Right renal pelvis (tissue), 4 donors: ENCODE measurements around the gene KLHL35. TPM values are rescaled to one million over a fixed set of nuclear protein-coding genes. Genes with fewer than 3 reads are reported as not detected.
"Not testable (repeated sequence)": the region's sequence is repeated elsewhere in the genome, so short reads cannot be mapped to it uniquely, and the experiment has no call there.

ENCODE experiments used
- DNase-seq, 4 donors: peaks; one replicate each; pipeline ENCODE4 v3.0.0-alpha.2; 2013; ENCODE audit warnings: low read depth in 4 of 4, low spot score in 3 of 4, missing footprints in 1 of 4
- polyA plus RNA-seq, 4 donors: library from polyadenylated mRNA; unstranded; fragments of 120-200 nt; gene quantifications; one replicate each; pipeline ENCODE4 v1.2.1, GENCODE V29; 2013; ENCODE audit not compliant: insufficient read length in 4 of 4

The KLHL35 gene
- polyA plus RNA-seq, 4 donors = 0.32 to 0.74 (median 0.40) TPM

DNA sequence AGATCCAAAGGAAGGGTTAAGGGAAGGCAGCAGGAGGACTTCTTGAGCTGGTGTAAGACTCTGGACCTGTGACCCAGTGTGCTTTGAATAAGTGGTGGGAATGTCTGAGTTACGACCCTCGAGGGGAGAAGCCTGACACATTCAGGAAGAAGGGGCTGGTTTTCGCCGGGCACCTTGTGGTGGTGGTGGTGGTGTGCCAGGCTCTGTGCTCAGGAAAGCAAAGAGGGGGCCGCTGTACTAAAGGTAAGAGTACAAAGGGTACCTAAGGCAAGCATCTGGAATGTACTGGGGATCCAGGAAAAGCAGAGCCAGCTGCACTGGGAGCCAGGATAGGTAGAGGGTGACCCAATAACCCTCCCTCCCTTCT, 6.3 kb downstream of the KLHL35 start:
- no peak for DNase-seq

DNA sequence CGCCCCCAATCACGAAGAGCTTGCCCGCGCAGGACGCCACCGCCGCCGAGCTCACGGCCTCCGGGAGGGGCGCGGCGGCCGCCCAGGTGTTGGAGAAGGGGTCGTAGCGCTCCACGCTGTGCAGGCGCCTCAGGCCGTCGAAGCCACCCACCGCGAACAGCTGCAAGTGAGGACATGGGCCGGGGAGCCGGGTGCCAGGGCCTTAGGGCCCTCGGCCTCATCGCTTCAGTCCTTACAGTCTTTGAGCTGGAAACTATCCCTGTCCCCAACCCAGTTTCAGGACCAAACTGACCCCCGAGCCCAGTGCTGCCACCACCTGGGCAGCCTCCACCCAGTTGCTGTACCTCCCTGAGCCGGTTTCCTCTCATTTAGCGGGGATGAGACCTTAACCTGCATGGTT, 7.6 kb downstream of the KLHL35 start:
- no peak for DNase-seq

GRCh38 chr11:75424396-75424795, 8.6 kb downstream of the KLHL35 start:
- no peak for DNase-seq

GRCh38 chr11:75423721-75424120, 9.3 kb downstream of the KLHL35 start:
- no peak for DNase-seq

GRCh38 chr11:75422248-75423231, 10.5 kb downstream of the KLHL35 start:
- no peak for DNase-seq

DNA sequence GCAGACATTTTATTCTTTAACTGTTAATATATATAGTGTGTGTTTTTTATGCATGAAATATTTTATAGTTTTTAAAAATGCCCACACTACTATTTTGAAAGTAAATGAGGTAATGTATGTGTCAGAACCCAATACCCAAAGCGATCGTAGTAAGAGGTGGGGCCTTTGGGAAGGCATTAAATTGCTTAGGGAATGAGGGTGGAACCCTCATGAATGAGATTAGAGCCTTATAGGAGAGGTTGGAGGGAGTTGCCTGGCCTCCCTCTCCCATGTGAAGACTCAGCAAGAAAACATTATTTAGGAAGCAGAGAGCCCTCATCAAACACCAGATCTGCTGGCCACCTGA, 11.1 kb downstream of the KLHL35 start:
- no peak for DNase-seq

DNA sequence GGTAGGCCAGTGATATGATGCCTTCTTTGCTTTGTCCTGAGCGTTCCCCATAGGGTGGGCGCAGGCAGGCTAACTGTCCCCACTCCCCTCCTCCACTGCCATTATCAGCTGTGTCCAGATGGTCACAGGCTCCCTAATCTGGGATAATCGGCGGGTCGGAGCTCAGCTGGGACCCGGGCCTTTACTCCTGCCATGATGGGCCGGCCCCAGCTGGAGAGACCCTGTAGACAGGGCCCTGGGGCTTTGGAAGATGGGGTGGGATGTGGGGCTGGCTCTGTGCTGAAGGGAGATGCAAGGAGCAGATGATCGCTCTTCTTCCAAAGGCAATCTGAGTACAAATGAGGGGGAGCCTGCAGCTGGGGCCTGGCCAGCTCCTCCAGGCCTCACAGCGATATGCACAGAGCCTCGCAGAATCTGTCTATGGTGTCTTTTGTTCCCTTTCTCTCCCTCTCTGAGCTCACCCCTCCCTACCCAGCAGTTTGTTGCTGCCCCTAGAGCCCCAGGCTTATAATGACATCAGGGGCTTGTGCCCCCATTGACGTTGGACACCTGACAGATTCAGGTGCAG, 11.9 kb downstream of the KLHL35 start:
- DNase-seq = no peak

GRCh38 chr11:75420224-75421034, 12.6 kb downstream of the KLHL35 start:
- DNase-seq = no peak

DNA sequence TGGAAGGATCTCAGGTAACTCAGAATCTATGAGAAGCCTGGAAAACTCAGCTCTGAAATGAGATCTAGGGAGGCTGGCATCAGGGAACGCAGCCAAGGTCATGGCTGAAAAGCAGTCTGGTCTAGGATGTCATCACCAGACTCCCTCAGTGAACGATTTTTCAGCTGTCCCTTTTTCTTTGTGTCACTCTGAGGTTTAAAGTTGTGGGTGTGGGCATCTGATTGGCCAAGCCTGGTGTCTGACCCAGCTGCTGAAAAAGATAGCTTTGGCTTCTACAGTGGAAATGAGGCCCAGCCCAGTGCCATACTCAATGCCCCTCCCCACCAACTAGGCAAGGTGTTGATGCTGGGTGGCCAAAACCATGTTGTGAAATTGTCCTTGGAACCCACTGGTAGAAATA, 19.1 kb downstream of the KLHL35 start:
- no peak for DNase-seq

DNA sequence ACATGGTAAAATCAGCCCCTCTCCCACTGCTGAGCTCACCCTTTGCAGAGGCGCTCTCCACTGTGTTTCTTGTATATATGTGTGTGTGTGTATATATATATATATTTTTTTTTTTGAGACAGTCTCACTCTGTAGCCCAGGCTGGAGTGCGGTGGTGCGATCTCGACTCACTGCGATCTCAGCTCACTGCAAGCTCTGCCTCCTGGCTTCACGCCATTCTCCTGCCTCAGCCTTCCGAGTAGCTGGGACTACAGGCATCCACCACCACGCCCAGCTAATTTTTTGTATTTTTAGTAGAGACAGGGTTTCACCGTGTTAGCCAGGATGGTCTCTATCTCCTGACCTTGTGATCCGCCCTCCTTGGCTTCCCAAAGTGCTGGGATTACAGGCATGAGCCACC, 19.9 kb downstream of the KLHL35 start:
- not testable (repeated sequence) for DNase-seq

- not testable (repeated sequence) for DNase-seq
Measured at GRCh38 chr11:75409971-75410370, 23.0 kb downstream of the KLHL35 start.

- DNase-seq = no peak
Measured at GRCh38 chr11:75408957-75409219, 24.1 kb downstream of the KLHL35 start.

- no peak for DNase-seq
Measured at GRCh38 chr11:75406338-75406777, 26.6 kb downstream of the KLHL35 start.

DNA sequence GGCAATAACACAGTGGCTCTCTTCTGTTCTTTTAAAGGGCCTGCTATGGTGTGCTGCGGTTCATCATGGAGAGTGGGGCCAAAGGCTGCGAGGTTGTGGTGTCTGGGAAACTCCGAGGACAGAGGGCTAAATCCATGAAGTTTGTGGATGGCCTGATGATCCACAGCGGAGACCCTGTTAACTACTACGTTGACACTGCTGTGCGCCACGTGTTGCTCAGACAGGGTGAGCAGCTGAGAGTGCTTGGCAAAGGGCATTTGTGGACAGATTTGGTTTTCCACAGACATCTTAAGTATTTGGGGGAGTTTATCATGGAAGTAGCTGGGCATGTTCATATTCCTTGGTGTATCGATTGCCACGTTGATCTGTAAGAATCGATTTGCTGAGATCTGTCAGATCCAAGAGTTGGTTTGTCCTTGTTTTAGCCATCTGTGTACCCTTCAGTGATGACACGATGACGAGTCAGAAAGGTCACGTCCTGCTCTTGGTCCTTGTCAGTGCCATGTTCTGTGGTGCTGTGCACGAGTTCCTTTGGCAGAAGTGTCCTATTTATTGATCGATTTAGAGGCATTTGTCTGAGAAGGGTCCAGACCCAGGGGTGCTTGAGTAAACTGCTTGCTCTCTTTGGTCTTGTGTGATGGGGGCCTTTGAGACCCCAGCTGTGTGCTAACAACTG, 28.9 kb downstream of the KLHL35 start:
- no peak for DNase-seq

DNA sequence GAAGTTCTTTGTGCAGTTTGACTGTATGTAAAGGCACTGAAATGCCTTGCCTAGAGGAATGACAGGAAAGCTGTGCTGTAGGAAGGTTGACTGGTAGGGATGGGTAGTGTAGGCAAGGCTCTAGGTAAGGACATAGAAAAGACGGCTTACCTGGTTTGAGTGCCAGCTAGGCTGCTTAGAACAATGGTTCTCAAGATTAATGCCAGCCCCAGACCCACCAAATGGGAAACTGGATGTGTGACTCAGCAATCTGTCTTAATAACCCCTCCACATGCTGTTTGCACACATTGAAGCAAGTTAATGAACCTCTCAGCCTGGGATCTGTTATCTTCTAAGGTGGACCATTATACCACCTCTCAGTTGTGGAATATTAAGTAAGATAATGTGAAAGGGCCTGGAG, 30.0 kb downstream of the KLHL35 start:
- no peak for DNase-seq

DNA sequence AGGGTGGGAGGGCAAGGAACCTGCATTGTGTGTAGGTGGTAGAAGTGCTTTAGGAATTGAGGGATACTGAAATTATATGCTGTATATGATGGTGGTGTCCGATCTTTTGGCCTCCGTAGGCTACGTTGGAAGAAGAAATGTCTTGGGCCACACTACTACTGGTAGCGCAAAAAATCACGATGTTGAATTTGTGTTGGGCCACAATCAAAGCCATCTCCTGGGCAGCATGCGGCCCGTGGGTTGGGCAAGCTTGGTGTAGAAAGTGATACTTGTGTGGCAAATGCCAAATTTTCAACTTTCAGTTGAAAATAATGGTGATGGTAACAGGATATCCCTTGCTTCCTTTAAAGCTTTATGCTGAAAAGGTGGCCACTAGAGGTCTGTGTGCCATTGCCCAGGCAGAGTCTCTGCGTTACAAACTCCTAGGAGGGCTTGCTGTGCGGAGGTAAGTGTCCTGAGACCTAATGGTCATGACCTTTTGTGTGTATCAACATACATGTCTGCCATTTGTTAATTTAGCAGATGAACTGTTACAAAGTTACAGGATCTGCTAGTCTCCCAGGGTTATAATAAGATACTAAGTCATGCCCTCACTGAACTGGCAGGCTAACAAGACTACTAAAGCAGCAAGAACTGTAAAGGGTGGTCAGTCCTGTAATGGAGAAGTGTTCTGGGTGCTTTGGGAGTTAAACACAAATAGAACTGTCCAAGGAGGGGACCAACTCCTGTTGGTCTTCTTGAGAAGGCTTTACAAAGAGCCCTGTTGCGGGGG, 30.8 kb downstream of the KLHL35 start:
- DNase-seq = no peak

DNA sequence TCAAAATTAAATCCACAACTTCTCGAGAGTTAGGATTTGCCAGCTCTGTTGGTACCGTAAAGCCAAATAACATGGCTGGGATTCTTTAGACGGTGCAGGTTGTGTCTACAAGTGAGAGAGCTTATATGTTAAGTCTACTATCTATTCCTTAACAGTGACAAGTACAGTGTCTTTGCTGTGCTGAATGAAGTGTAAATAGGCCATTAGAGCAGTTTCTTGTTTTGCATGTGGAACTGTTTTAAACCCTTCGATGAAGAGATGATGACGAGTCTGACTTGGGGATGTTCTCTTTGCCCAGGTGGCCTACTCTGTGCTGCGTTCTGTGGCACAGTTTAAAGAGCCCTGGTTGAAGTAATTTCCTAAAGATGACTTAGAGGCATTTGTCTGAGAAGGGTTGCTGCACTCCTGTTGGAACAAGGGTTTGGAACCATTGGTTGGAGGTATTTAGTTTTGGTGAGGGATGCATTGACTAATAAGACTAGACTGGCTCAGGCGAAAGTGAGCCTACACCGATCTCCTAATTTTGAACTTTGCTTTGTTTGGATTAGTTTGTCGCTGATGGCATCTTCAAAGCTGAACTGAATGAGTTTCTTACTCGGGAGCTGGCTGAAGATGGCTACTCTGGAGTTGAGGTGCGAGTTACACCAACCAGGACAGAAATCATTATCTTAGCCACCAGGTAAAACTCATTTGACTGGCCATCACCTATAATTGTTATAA, 32.7 kb downstream of the KLHL35 start:
- no peak for DNase-seq

GRCh38 chr11:75399344-75400145, 33.5 kb downstream of the KLHL35 start, which contains the start of gene RPS3:
TSS of gene RPS3 (plus strand) at chr11:75399518. CDS start at chr11:75399548, 30 bp downstream.
- DNase-seq = peak; percentile 84 to 92 (median 88)

- no peak for DNase-seq
Measured at GRCh38 chr11:75398906-75399305, 34.1 kb downstream of the KLHL35 start.
